ENCODE data around the gene CRYGB. TPM values are rescaled to one million over a fixed set of nuclear protein-coding genes. Genes with fewer than 3 reads are reported as not detected.

Gene CRYGB
- polyA plus RNA-seq, 3 donors = not detected

- H3K27me3 ChIP-seq (ENCODE audit: control insufficient read depth in 2 of 2, insufficient read depth in 2 of 2, low read length in 2 of 2) = no peaks in the 10 kb centered on the region
- H3K9me3 Mint-ChIP-seq = peaks cover 0 to 13% (median 5%) of the 10 kb centered on the region in 7 donors
- H3K27me3 Mint-ChIP-seq (ENCODE audit: low read depth in 3 of 3) = peaks cover 0 to 2% (median 0%) of the 10 kb centered on the region in 3 donors
- no peak overlapping the region for H2AFZ ChIP-seq (ENCODE audit: insufficient read depth, low read depth, low read length, poor library complexity, severe bottlenecking)
- intact Hi-C loops (cut with micrococcal nuclease) = no loop called here
- no peak overlapping the region for H3K4me2 ChIP-seq (replicated peaks; ENCODE audit: extremely low read depth, low read length, poor library complexity, severe bottlenecking)
- H3K4me1 ChIP-seq (ENCODE audit: control insufficient read depth in 1 of 2, insufficient read depth in 2 of 2, low read length in 2 of 2) = no peaks in the 10 kb centered on the region
- no peak overlapping the region for H3K27ac Mint-ChIP-seq
- H3K36me3 Mint-ChIP-seq = no peaks in the 10 kb centered on the region
- H3K9me3 ChIP-seq (replicated peaks in 1 of 2; ENCODE audit: control insufficient read depth in 1 of 2, insufficient read depth in 1 of 2, low read length in 2 of 2) = peaks cover 0 to 3% of the 10 kb centered on the region in 2 donors
- H4K20me1 ChIP-seq (ENCODE audit: insufficient read depth, low read length) = no peaks in the 10 kb centered on the region
- DNase-seq = no peak
- H3K27ac ChIP-seq (ENCODE audit: low read depth in 1 of 2, low read length in 2 of 2) = no peak overlapping the region
- no peak overlapping the region for H3K9ac ChIP-seq (ENCODE audit: insufficient read depth, low read length, poor library complexity, severe bottlenecking)
- no peaks in the 10 kb centered on the region for H3K79me2 ChIP-seq (ENCODE audit: insufficient read depth, low read length)
- H3K4me3 Mint-ChIP-seq = no peak overlapping the region
- peaks cover 23% of the 10 kb centered on the region for H3K4me1 Mint-ChIP-seq
- no peak for TF ChIP-seq CTCF (IDR thresholded peaks at IDR 0.05)
- no peaks in the 10 kb centered on the region for H3K36me3 ChIP-seq (replicated peaks in 1 of 2; ENCODE audit: control insufficient read depth in 1 of 2, insufficient read depth in 2 of 2, low read length in 2 of 2)
- H3K4me3 ChIP-seq (replicated peaks in 1 of 3; ENCODE audit: low read depth in 2 of 3, low read length in 3 of 3) = no peak overlapping the region
Observed at GRCh38 chr2:208093128-208093527, 52.8 kb downstream of the CRYGB start.

Other genes with a start within 250 kb of the CRYGB start
- 1 to 10 TPM; 3.0 to 8.0 (median 3.0) TPM for gene PLEKHM3, start 120.6 kb downstream of the CRYGB start, polyA plus RNA-seq
- gene CRYGD, start 21.6 kb downstream of the CRYGB start, polyA plus RNA-seq = not detected
- not detected for gene CRYGC, start 16.3 kb downstream of the CRYGB start, polyA plus RNA-seq
- gene CRYGA, start 17.4 kb upstream of the CRYGB start, polyA plus RNA-seq = not detected
- gene C2orf80, start 43.9 kb upstream of the CRYGB start, polyA plus RNA-seq = not detected
- gene IDH1, start 108.9 kb upstream of the CRYGB start, polyA plus RNA-seq = 100 to 1,000 TPM in 2 of 3 donors, 10 to 100 TPM in 1; 33.6 to 120 (median 115) TPM
- 10 to 100 TPM in 1 of 3 donors, 1 to 10 TPM in 2; 3.5 to 17.6 (median 6.2) TPM for gene PIKFYVE, start 120.1 kb upstream of the CRYGB start, polyA plus RNA-seq

Data from CD14-positive monocyte (primary cell).